ENCODE results near the gene ATXN1.
A peak's percentile ranks its signal among the peaks of the same experiment; 100 is the strongest.

Gene ATXN1

GRCh38 chr6:16345449-16346330 is 415.6 kb downstream of the ATXN1 start:
- no peak for DNase-seq

- no peak for DNase-seq
Measured at GRCh38 chr6:16344756-16345155, 416.5 kb downstream of the ATXN1 start.

- DNase-seq = no peak
Measured at GRCh38 chr6:16343593-16343992, 417.7 kb downstream of the ATXN1 start.

- no peak for DNase-seq
Measured at GRCh38 chr6:16339265-16339587, 422.0 kb downstream of the ATXN1 start.

GRCh38 chr6:16338577-16339264 is 422.5 kb downstream of the ATXN1 start:
- no peak for DNase-seq

GRCh38 chr6:16337295-16337975 is 423.8 kb downstream of the ATXN1 start:
- DNase-seq = no peak

GRCh38 chr6:16336911-16337294 is 424.4 kb downstream of the ATXN1 start:
- no peak for DNase-seq

GRCh38 chr6:16336056-16336818 is 425.0 kb downstream of the ATXN1 start:
- no peak for DNase-seq

- DNase-seq = no peak
Measured at GRCh38 chr6:16335176-16335575, 426.1 kb downstream of the ATXN1 start.

GRCh38 chr6:16334671-16335070 is 426.6 kb downstream of the ATXN1 start:
- DNase-seq = peak in 1 of 2 donors; percentile 38

- DNase-seq = no peak
Measured at GRCh38 chr6:16333580-16333979, 427.7 kb downstream of the ATXN1 start.

GRCh38 chr6:16332175-16332542 is 429.1 kb downstream of the ATXN1 start:
- peak; percentile 85 to 89 for DNase-seq

- peak; percentile 66 to 73 for DNase-seq
Measured at GRCh38 chr6:16331384-16332174, 429.7 kb downstream of the ATXN1 start.

GRCh38 chr6:16329233-16329632 is 432.0 kb downstream of the ATXN1 start:
- no peak for DNase-seq

GRCh38 chr6:16327777-16328325 is 433.4 kb downstream of the ATXN1 start:
- DNase-seq = no peak

GRCh38 chr6:16326971-16327776 is 434.1 kb downstream of the ATXN1 start:
- DNase-seq = no peak

- DNase-seq = no peak
Measured at GRCh38 chr6:16326531-16326930, 434.7 kb downstream of the ATXN1 start.

- no peak for DNase-seq
Measured at GRCh38 chr6:16324606-16325225, 436.5 kb downstream of the ATXN1 start.

GRCh38 chr6:16324184-16324583 is 437.1 kb downstream of the ATXN1 start:
- DNase-seq = no peak

GRCh38 chr6:16322666-16323312 is 438.5 kb downstream of the ATXN1 start:
- DNase-seq = peak; percentile 86

All from CD4-positive, alpha-beta T cell treated with Interleukin-4 for 1 hour (primary cell).